Activated CD4-positive, alpha-beta T cell treated with anti-CD3 and anti-CD28 coated beads for 24 hours (primary cell): ENCODE measurements around the gene CLIC4.
"Not testable (repeated sequence)": the region's sequence is repeated elsewhere in the genome, so short reads cannot be mapped to it uniquely, and the experiment has no call there.

Experiments used
- DNase-seq, 2 donors: peaks; one replicate each; pipeline ENCODE4 v3.0.0-alpha.2; 2020; ENCODE audit warnings: low read depth in 2 of 2

CLIC4 gene

GRCh38 chr1:24744911-24745710 lies at the start of gene CLIC4:
Gene CLIC4 (plus strand): TSS chr1:24745447. CDS start chr1:24745554, 107 bp downstream.
- DNase-seq = peak; percentile 99

GRCh38 chr1:24696041-24696755 lies 49.0 kb upstream of the CLIC4 start:
- DNase-seq = no peak

GRCh38 chr1:24696756-24697330 lies 48.4 kb upstream of the CLIC4 start:
- DNase-seq = no peak

- not testable (repeated sequence) for DNase-seq
Observed at GRCh38 chr1:24697453-24698001, 47.7 kb upstream of the CLIC4 start.

GRCh38 chr1:24698326-24698725 lies 46.9 kb upstream of the CLIC4 start:
- not testable (repeated sequence) for DNase-seq

- DNase-seq = no peak
Observed at GRCh38 chr1:24699628-24700027, 45.6 kb upstream of the CLIC4 start.

GRCh38 chr1:24702511-24703293 lies 42.5 kb upstream of the CLIC4 start:
- no peak for DNase-seq

GRCh38 chr1:24704411-24705259 lies 40.6 kb upstream of the CLIC4 start:
- no peak for DNase-seq

- DNase-seq = no peak
Observed at GRCh38 chr1:24705260-24706073, 39.8 kb upstream of the CLIC4 start.

GRCh38 chr1:24706074-24706389 lies 39.2 kb upstream of the CLIC4 start:
- not testable (repeated sequence) for DNase-seq

- DNase-seq = no peak
Observed at GRCh38 chr1:24707687-24708086, 37.6 kb upstream of the CLIC4 start.

- no peak for DNase-seq
Observed at GRCh38 chr1:24708938-24709337, 36.3 kb upstream of the CLIC4 start.

GRCh38 chr1:24709791-24710441 lies 35.3 kb upstream of the CLIC4 start:
- no peak for DNase-seq

GRCh38 chr1:24711329-24711728 lies 33.9 kb upstream of the CLIC4 start:
- no peak for DNase-seq

GRCh38 chr1:24713176-24713575 lies 32.1 kb upstream of the CLIC4 start:
- DNase-seq = no peak

- no peak for DNase-seq
Observed at GRCh38 chr1:24713736-24714135, 31.5 kb upstream of the CLIC4 start.

- no peak for DNase-seq
Observed at GRCh38 chr1:24714859-24715520, 30.3 kb upstream of the CLIC4 start.

GRCh38 chr1:24715658-24716057 lies 29.6 kb upstream of the CLIC4 start:
- DNase-seq = no peak
